Keratinocyte (primary cell): Measurements from ENCODE around the gene CATSPERE. TPM values are rescaled to one million over a fixed set of nuclear protein-coding genes. Genes with fewer than 3 reads are reported as not detected.

Source experiments
- DNase-seq: peaks from one replicate; pipeline ENCODE4 v3.0.0-alpha.2; 2011; ENCODE audit warnings: low read depth, missing footprints, low spot score
- FAIRE-seq: peaks from 2 replicates; lab custom pipeline; 2011; peaks lifted over from hg19 to GRCh38; lab: Jason Lieb, UNC
- H2AFZ ChIP-seq: 2 replicates; pipeline ENCODE4 v1.6.0; 2012; ENCODE audit warnings: low read length, control low read depth, inconsistent platforms; ENCODE audit not compliant: control insufficient read depth
- H3K27ac ChIP-seq: 2 replicates; pipeline ENCODE4 v1.5.1; 2011; ENCODE audit warnings: low read length; ENCODE audit not compliant: control insufficient read depth, insufficient read depth
- H3K27me3 ChIP-seq: 3 replicates; pipeline ENCODE4 v1.6.0; 2011; ENCODE audit warnings: low read length; ENCODE audit not compliant: control insufficient read depth, insufficient read depth; ENCODE audit errors: extremely low read depth
- H3K36me3 ChIP-seq, 2 experiments: 2 replicates in 1 of 2; 3 replicates in 1 of 2; pipeline ENCODE4 v1.5.1; 2011; ENCODE audit warnings: low read length in 2 of 2, mild to moderate bottlenecking in 1 of 2; ENCODE audit not compliant: control insufficient read depth in 2 of 2, insufficient read depth in 2 of 2; ENCODE audit errors: extremely low read depth in 1 of 2
- H3K4me1 ChIP-seq: 3 replicates; pipeline ENCODE4 v1.5.1; 2011; ENCODE audit warnings: low read length; ENCODE audit not compliant: control insufficient read depth, insufficient read depth; ENCODE audit errors: extremely low read depth
- H3K4me2 ChIP-seq: 3 replicates; pipeline ENCODE4 v1.6.0; 2011; ENCODE audit warnings: low read depth, low read length; ENCODE audit not compliant: control insufficient read depth, insufficient read depth; ENCODE audit errors: extremely low read depth
- H3K4me3 ChIP-seq, 3 experiments: fragments of 200-600 bp in 1 of 3; sonication (generic) in 1 of 3; 2 replicates in 2 of 3; 3 replicates in 1 of 3; pipeline ENCODE4 v1.5.1; 2011 to 2016; ENCODE audit warnings: low read length in 3 of 3, mild to moderate bottlenecking in 3 of 3, control low read depth in 2 of 3, inconsistent platforms in 1 of 3, low read depth in 1 of 3, mixed read lengths in 1 of 3, mixed run types in 1 of 3, moderate library complexity in 1 of 3; ENCODE audit not compliant: control insufficient read depth in 2 of 3, insufficient read depth in 2 of 3; ENCODE audit errors: extremely low read depth in 1 of 3
- H3K79me2 ChIP-seq: 2 replicates; pipeline ENCODE4 v1.6.0; 2012; ENCODE audit warnings: low read length; ENCODE audit not compliant: control insufficient read depth, insufficient read depth
- H3K9ac ChIP-seq: 3 replicates; pipeline ENCODE4 v1.6.0; 2011; ENCODE audit warnings: low read length; ENCODE audit not compliant: control insufficient read depth, insufficient read depth; ENCODE audit errors: extremely low read depth
- H3K9me1 ChIP-seq: 3 replicates; pipeline ENCODE4 v1.6.0; 2011; ENCODE audit warnings: low read length; ENCODE audit not compliant: control insufficient read depth, insufficient read depth; ENCODE audit errors: extremely low read depth
- H3K9me3 ChIP-seq: 2 replicates; pipeline ENCODE4 v1.5.1; 2012; ENCODE audit warnings: low read depth, low read length; ENCODE audit not compliant: control insufficient read depth
- H4K20me1 ChIP-seq: 3 replicates; pipeline ENCODE4 v1.6.0; 2011; ENCODE audit warnings: low read length; ENCODE audit not compliant: control insufficient read depth, insufficient read depth; ENCODE audit errors: extremely low read depth
- CTCF ChIP-seq, 3 experiments: IDR thresholded peaks in 1 of 3; conservative IDR thresholded peaks in 1 of 3; optimal IDR thresholded peaks in 1 of 3; 2 replicates in 2 of 3; 3 replicates in 1 of 3; pipeline versions ENCODE3 to v1.5.1; 2011; ENCODE audit warnings: low read length in 3 of 3, mild to moderate bottlenecking in 3 of 3, moderate library complexity in 2 of 3, control low read depth in 1 of 3, inconsistent platforms in 1 of 3; ENCODE audit not compliant: insufficient read depth in 2 of 3; ENCODE audit errors: extremely low read depth in 1 of 3
- EZH2 ChIP-seq: IDR thresholded peaks from one replicate; pipeline ENCODE4 v1.6.1; 2012; ENCODE audit warnings: inconsistent platforms, mild to moderate bottlenecking, low read length, moderate library complexity
- dilution Hi-C: fragments of 300-500 bp; cut with MboI; formaldehyde crosslinking; loops from one replicate; pipeline ENCODE4 v1.7.0; 2020; ENCODE audit warnings: low sequenced_read_pairs; ENCODE audit not compliant: extremely low pct_ligation_motif_present
- polyA plus RNA-seq, 5 experiments: library from polyadenylated mRNA; depleted of rRNA in 3 of 5; stranded (reverse) in 3 of 5; stranded (forward) in 1 of 5; unstranded in 1 of 5; fragments of >200 nt; gene quantifications; 1 replicate in 1 of 5; 2 replicates in 3 of 5; 3 replicates in 1 of 5; pipeline versions ENCODE4 v1.2.1 to v1.2.3, GENCODE V29; 2011 to 2012; ENCODE audit warnings: missing spikeins in 2 of 5, low read depth in 1 of 5, low replicate concordance in 1 of 5

The CATSPERE gene
- polyA plus RNA-seq, 1 donor (not counting 4 experiments of a cell fraction or from before 2014, with no cell fraction given): 0.42 TPM

- TF ChIP-seq EZH2 (no peak), CTCF (optimal IDR thresholded peaks at IDR 0.05 in 1 of 3, IDR thresholded peaks at IDR 0.05 in 1 of 3, conservative IDR thresholded peaks at IDR 0.05 in 1 of 3; ENCODE audit: extremely low read depth in 1 of 3, insufficient read depth in 2 of 3, low read length in 3 of 3) (no peak)
- H3K9ac ChIP-seq: no peak overlapping the region
- H3K36me3 ChIP-seq: no peaks in the 10 kb centered on the region
- dilution Hi-C loops: no loop called here
- no peaks in the 10 kb centered on the region for H3K9me1 ChIP-seq
- no peak overlapping the region for H3K27ac ChIP-seq
- no peak overlapping the region for H3K4me3 ChIP-seq
- H2AFZ ChIP-seq: no peak overlapping the region
- no peak overlapping the region for H3K4me2 ChIP-seq
- no peaks in the 10 kb centered on the region for H3K9me3 ChIP-seq
- no peaks in the 10 kb centered on the region for H4K20me1 ChIP-seq
- no peak for FAIRE-seq
- no peaks in the 10 kb centered on the region for H3K79me2 ChIP-seq
- no peaks in the 10 kb centered on the region for H3K4me1 ChIP-seq
- DNase-seq: no peak
- H3K27me3 ChIP-seq: no peaks in the 10 kb centered on the region
Measured at GRCh38 chr1:244552336-244552735, 91.3 kb downstream of the CATSPERE start.

GRCh38 chr1:244556263-244556662 lies 95.2 kb downstream of the CATSPERE start:
- Histone ChIP-seq H3K9me3 (no peaks in the 10 kb centered on the region), H4K20me1 (no peaks in the 10 kb centered on the region), H3K4me2 (no peak overlapping the region), H3K4me3 (no peak overlapping the region), H3K4me1 (no peaks in the 10 kb centered on the region), H2AFZ (no peak overlapping the region), H3K9me1 (no peaks in the 10 kb centered on the region), H3K79me2 (no peaks in the 10 kb centered on the region), H3K27me3 (no peaks in the 10 kb centered on the region), H3K9ac (no peak overlapping the region), H3K36me3 (no peaks in the 10 kb centered on the region), H3K27ac (no peak overlapping the region)
- FAIRE-seq (no peak), DNase-seq (no peak)
- TF ChIP-seq EZH2 (no peak), CTCF (optimal IDR thresholded peaks at IDR 0.05 in 1 of 3, IDR thresholded peaks at IDR 0.05 in 1 of 3, conservative IDR thresholded peaks at IDR 0.05 in 1 of 3; ENCODE audit: extremely low read depth in 1 of 3, insufficient read depth in 2 of 3, low read length in 3 of 3) (no peak)
- dilution Hi-C loops: no loop called here
